ENCODE measurements around the gene XYLB.
"Not testable (repeated sequence)": the region's sequence is repeated elsewhere in the genome, so short reads cannot be mapped to it uniquely, and the experiment has no call there.

Gene XYLB

DNA sequence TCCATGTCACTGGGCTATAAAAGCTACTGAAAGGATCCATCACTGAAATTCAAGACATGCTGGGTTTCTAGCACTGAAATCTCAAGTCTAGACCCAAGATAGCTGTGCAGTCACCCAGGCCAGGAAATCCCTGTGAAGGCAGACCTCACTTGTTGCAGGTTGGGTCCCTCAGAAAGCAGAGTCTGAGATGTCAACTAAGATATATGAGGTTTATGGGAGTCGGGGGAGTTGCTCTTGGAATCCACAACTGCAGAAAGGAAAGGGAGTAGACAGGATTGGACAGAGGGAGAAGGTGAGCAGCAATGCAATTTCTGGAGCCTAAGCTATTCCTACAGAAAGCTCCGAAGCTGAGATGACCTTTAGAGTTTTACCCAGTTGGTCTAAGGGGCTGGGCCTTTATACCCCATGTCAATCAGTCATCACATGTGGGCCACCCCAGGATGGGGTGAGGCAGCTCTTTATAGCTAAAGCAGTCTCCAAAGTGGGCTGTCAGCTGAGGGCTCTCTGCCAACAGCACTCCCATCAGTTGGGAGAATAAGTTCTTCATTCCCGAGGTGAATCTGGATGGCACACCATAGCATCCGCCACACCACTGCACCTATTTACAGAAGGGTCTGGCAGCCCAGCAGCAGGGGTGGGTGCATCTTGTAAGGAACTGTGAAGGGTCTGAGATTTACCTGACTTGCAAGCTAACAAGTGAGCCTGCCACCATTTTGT is 54.8 kb downstream of the XYLB start:
- Histone ChIP-seq H3F3A (ENCODE audit: insufficient read depth, low read length) (no peaks in the 10 kb centered on the region), H3K4me3 (ENCODE audit: low read length) (no peak overlapping the region), H2AFZ (ENCODE audit: low read length) (no peak overlapping the region), H3K27ac (ENCODE audit: low read length) (no peak overlapping the region), H3K27me3 (replicated peaks; ENCODE audit: insufficient read depth, low read length) (no peaks in the 10 kb centered on the region), H3K36me3 (replicated peaks; ENCODE audit: insufficient read depth, low read length) (no peaks in the 10 kb centered on the region), H3K9ac (ENCODE audit: low read length) (no peak overlapping the region), H3K79me2 (ENCODE audit: low read length) (no peaks in the 10 kb centered on the region), H3K4me2 (ENCODE audit: low read depth, low read length) (no peak overlapping the region), H3K4me1 (ENCODE audit: low read length) (no peaks in the 10 kb centered on the region), H4K20me1 (ENCODE audit: insufficient read depth, low read length) (no peaks in the 10 kb centered on the region), H3K9me3 (replicated peaks; ENCODE audit: insufficient read depth, low read length) (no peaks in the 10 kb centered on the region), H3K9me2 (replicated peaks; ENCODE audit: insufficient read depth, low read length) (no peaks in the 10 kb centered on the region)
- no peak for TF ChIP-seq CTCF (IDR thresholded peaks at IDR 0.05; ENCODE audit: low read length)
- TF ChIP-seq EZH2 (optimal IDR thresholded peaks at IDR 0.05; ENCODE audit: low read depth, low read length) = no peak
- no peak for TF ChIP-seq EZH2phosphoT487 (IDR thresholded peaks at IDR 0.05; ENCODE audit: low read length)
- DNase-seq = no peak

- H3F3A ChIP-seq (ENCODE audit: insufficient read depth, low read length) = no peaks in the 10 kb centered on the region
- TF ChIP-seq EZH2 (optimal IDR thresholded peaks at IDR 0.05; ENCODE audit: low read depth, low read length) = no peak
- TF ChIP-seq CTCF (IDR thresholded peaks at IDR 0.05; ENCODE audit: low read length) = no peak
- no peak for TF ChIP-seq EZH2phosphoT487 (IDR thresholded peaks at IDR 0.05; ENCODE audit: low read length)
- H3K9me3 ChIP-seq (replicated peaks; ENCODE audit: insufficient read depth, low read length) = no peaks in the 10 kb centered on the region
- no peak overlapping the region for H3K9ac ChIP-seq (ENCODE audit: low read length)
- no peaks in the 10 kb centered on the region for H3K36me3 ChIP-seq (replicated peaks; ENCODE audit: insufficient read depth, low read length)
- H3K9me2 ChIP-seq (replicated peaks; ENCODE audit: insufficient read depth, low read length) = no peaks in the 10 kb centered on the region
- H2AFZ ChIP-seq (ENCODE audit: low read length) = no peak overlapping the region
- H3K4me3 ChIP-seq (ENCODE audit: low read length) = no peak overlapping the region
- no peaks in the 10 kb centered on the region for H3K4me1 ChIP-seq (ENCODE audit: low read length)
- no peak overlapping the region for H3K27ac ChIP-seq (ENCODE audit: low read length)
- no peak overlapping the region for H3K4me2 ChIP-seq (ENCODE audit: low read depth, low read length)
- no peaks in the 10 kb centered on the region for H3K79me2 ChIP-seq (ENCODE audit: low read length)
- DNase-seq = no peak
- no peaks in the 10 kb centered on the region for H4K20me1 ChIP-seq (ENCODE audit: insufficient read depth, low read length)
- no peaks in the 10 kb centered on the region for H3K27me3 ChIP-seq (replicated peaks; ENCODE audit: insufficient read depth, low read length)
Measured at GRCh38 chr3:38404286-38404685, 57.7 kb downstream of the XYLB start.

- H2AFZ ChIP-seq (ENCODE audit: low read length) = no peak overlapping the region
Measured at GRCh38 chr3:38411591-38411990, 65.0 kb downstream of the XYLB start.

DNA sequence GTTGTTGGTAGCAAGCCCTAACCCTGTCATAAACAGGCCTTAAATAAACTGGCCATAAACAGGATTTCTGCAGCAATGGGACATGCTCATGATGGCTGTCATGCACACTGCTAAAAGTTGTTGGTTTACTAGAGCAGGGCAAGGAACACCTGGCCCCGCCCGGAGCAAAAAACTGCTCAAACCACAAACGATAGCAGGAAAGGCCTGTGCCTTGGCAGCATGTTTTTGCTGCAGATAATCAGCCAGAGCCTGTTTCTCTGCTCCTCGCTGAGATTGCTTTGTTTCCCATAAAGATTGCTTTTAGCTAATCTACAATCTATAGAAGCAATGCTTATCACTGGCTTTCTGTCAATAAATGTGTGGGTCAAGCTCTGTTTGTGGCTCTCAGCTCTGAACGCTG is 74.2 kb downstream of the XYLB start:
- H3K36me3 ChIP-seq (replicated peaks; ENCODE audit: insufficient read depth, low read length); H4K20me1 ChIP-seq (ENCODE audit: insufficient read depth, low read length); H3K79me2 ChIP-seq (ENCODE audit: low read length); H3K9me3 ChIP-seq (replicated peaks; ENCODE audit: insufficient read depth, low read length); DNase-seq; H3K9ac ChIP-seq (ENCODE audit: low read length); H3K4me3 ChIP-seq (ENCODE audit: low read length); H3K4me1 ChIP-seq (ENCODE audit: low read length); H3K9me2 ChIP-seq (replicated peaks; ENCODE audit: insufficient read depth, low read length); H3K27ac ChIP-seq (ENCODE audit: low read length); H3K27me3 ChIP-seq (replicated peaks; ENCODE audit: insufficient read depth, low read length); H3K4me2 ChIP-seq (ENCODE audit: low read depth, low read length); H2AFZ ChIP-seq (ENCODE audit: low read length); H3F3A ChIP-seq (ENCODE audit: insufficient read depth, low read length): not testable (repeated sequence)

More at GRCh38 chr3:38411591-38411990, 65.0 kb downstream of the XYLB start:
- no peaks in the 10 kb centered on the region for H3K9me2 ChIP-seq (replicated peaks; ENCODE audit: insufficient read depth, low read length)
- no peak overlapping the region for H3K9ac ChIP-seq (ENCODE audit: low read length)
- no peaks in the 10 kb centered on the region for H3K9me3 ChIP-seq (replicated peaks; ENCODE audit: insufficient read depth, low read length)
- H4K20me1 ChIP-seq (ENCODE audit: insufficient read depth, low read length) = no peaks in the 10 kb centered on the region
- H3K4me1 ChIP-seq (ENCODE audit: low read length) = no peaks in the 10 kb centered on the region
- no peaks in the 10 kb centered on the region for H3K36me3 ChIP-seq (replicated peaks; ENCODE audit: insufficient read depth, low read length)
- H3K4me2 ChIP-seq (ENCODE audit: low read depth, low read length) = no peak overlapping the region
- no peak for TF ChIP-seq EZH2 (optimal IDR thresholded peaks at IDR 0.05; ENCODE audit: low read depth, low read length)
- TF ChIP-seq CTCF (IDR thresholded peaks at IDR 0.05; ENCODE audit: low read length) = no peak
- no peak for TF ChIP-seq EZH2phosphoT487 (IDR thresholded peaks at IDR 0.05; ENCODE audit: low read length)
- no peak for DNase-seq
- H3F3A ChIP-seq (ENCODE audit: insufficient read depth, low read length) = no peaks in the 10 kb centered on the region
- H3K27me3 ChIP-seq (replicated peaks; ENCODE audit: insufficient read depth, low read length) = no peaks in the 10 kb centered on the region
- H3K4me3 ChIP-seq (ENCODE audit: low read length) = no peak overlapping the region
- no peak overlapping the region for H3K27ac ChIP-seq (ENCODE audit: low read length)
- no peaks in the 10 kb centered on the region for H3K79me2 ChIP-seq (ENCODE audit: low read length)
